ENCODE results near the gene CARD9.

GRCh38 chr9:136341042-136341655 lies 32.3 kb downstream of the CARD9 start:
- TF ChIP-seq CTCF (IDR thresholded peaks at IDR 0.05) (no peak), POLR2AphosphoS5 (IDR thresholded peaks at IDR 0.05; ENCODE audit: low read depth, low read length) (no peak)
